Measurements from ENCODE around the gene TDRD9. TPM values are rescaled to one million over a fixed set of nuclear protein-coding genes. Genes with fewer than 3 reads are reported as not detected.

Gene TDRD9
- total RNA-seq, 6 donors from 2014 or later, result 3.1 to 7.9 (median 5.1) TPM

DNA sequence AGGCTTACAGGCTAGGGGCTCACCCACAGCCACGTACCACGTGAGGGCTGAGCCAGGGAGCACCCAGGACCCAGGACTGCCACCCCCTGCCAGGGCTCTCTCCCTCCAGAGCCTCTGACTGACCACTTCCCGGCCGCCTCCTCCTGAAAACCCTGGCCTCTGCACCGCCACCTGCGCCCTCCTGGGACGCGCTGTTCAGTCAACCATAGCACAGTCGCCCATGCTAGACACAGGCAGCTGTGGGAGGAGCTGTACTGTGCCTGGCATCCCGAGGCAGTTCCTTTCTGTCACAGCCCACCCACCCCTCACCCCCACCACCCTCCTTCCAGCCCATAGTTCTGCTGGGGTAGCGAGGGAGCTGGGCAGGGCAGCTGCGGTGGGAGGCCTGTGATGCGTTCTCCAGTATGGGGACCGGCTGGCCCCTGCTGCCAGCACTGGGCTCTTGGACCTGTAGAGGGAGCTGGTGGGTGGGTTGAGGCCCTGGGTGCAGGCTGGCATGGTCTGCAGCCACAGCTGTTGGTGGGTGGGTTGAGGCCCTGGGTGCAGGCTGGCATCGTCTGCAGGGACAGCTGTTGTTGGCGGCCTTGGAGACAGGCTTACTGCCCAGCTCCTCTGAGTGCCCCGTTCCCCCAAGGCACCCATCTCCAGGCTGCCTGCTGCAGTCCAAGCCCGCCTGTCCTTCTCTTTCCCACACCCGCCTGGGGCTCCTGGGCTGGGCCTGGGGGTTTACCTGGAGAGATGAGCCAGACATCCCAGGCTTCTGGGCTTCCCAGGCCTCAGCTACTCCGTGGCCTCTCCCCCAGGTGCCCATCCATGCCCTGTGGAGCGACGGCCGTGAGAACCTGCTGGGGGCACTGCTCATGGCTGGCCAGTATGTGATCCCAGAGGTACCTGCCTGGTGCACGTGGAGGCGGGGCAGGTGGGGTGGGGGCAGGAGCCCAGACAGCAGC is 168.8 kb downstream of the TDRD9 start:
- TF ChIP-seq POLR2A (IDR thresholded peaks at IDR 0.05) (no peak), POLR2AphosphoS5 (IDR thresholded peaks at IDR 0.05) (no peak), EP300 (IDR thresholded peaks at IDR 0.05) (no peak)
- TF ChIP-seq, protein P1, sequence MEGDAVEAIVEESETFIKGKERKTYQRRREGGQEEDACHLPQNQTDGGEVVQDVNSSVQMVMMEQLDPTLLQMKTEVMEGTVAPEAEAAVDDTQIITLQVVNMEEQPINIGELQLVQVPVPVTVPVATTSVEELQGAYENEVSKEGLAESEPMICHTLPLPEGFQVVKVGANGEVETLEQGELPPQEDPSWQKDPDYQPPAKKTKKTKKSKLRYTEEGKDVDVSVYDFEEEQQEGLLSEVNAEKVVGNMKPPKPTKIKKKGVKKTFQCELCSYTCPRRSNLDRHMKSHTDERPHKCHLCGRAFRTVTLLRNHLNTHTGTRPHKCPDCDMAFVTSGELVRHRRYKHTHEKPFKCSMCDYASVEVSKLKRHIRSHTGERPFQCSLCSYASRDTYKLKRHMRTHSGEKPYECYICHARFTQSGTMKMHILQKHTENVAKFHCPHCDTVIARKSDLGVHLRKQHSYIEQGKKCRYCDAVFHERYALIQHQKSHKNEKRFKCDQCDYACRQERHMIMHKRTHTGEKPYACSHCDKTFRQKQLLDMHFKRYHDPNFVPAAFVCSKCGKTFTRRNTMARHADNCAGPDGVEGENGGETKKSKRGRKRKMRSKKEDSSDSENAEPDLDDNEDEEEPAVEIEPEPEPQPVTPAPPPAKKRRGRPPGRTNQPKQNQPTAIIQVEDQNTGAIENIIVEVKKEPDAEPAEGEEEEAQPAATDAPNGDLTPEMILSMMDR (IDR thresholded peaks at IDR 0.05), result no peak
- no peak overlapping the region for H3K27ac ChIP-seq
- H3K9me3 ChIP-seq, result no peaks in the 10 kb centered on the region
- no peak for ATAC-seq (ENCODE audit: low FRiP score in 2 of 2)
- peaks cover 0 to 40% (median 19%) of the 10 kb centered on the region in 4 donors for H3K4me1 ChIP-seq
- H3K36me3 ChIP-seq, result no peaks in the 10 kb centered on the region
- peak in 1 of 2 donors; percentile 72 for DNase-seq
- H3K4me3 ChIP-seq, result no peak overlapping the region
- 77 to 84% methylated on average over 7 to 25 of the region's 25 CpGs for WGBS, 2 donors
- H3K27me3 ChIP-seq, result no peaks in the 10 kb centered on the region

DNA sequence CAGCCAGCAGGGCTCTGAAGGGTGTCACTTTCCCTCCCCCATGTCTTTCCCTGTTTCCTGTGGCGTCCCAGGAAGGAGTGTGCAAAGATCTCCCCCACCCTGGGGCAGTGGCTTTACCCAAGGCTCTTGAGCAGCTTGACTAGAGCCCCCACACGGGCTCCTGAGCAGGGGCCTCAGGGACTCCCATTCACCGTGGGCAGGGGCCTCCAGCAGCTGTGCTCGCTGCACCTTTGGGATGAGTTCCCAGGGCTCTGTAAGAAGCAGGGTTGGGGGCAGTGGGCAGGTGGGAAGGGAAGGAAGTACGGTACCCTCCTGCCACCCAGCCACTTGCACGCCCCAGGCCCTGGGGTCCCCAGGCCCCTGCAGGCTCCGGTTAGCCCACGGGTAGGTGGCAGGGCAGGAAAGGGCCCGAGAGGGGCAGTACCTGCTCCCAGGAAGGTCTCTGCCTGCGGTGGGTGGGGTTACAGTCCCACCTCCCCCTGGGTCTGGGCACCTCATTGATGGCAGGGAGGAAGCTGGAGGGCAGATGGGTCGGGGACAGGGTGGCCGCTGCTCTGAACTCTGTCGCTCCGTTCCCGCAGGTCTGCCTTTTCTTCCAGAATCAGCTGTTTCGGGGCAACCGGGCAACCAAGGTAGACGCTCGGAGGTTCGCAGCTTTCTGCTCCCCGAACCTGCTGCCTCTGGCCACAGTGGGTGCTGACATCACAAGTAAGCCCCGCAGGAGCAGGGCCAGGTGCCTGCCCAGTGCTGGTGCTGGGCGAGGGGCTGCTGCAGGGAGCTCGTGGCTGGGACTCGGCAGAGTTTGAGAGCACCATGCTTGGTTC is 170.2 kb downstream of the TDRD9 start:
- DNase-seq (peak in 1 of 2 donors; percentile 66), ATAC-seq (ENCODE audit: low FRiP score in 2 of 2) (no peak)
- H3K27ac ChIP-seq, result no peak overlapping the region

DNA sequence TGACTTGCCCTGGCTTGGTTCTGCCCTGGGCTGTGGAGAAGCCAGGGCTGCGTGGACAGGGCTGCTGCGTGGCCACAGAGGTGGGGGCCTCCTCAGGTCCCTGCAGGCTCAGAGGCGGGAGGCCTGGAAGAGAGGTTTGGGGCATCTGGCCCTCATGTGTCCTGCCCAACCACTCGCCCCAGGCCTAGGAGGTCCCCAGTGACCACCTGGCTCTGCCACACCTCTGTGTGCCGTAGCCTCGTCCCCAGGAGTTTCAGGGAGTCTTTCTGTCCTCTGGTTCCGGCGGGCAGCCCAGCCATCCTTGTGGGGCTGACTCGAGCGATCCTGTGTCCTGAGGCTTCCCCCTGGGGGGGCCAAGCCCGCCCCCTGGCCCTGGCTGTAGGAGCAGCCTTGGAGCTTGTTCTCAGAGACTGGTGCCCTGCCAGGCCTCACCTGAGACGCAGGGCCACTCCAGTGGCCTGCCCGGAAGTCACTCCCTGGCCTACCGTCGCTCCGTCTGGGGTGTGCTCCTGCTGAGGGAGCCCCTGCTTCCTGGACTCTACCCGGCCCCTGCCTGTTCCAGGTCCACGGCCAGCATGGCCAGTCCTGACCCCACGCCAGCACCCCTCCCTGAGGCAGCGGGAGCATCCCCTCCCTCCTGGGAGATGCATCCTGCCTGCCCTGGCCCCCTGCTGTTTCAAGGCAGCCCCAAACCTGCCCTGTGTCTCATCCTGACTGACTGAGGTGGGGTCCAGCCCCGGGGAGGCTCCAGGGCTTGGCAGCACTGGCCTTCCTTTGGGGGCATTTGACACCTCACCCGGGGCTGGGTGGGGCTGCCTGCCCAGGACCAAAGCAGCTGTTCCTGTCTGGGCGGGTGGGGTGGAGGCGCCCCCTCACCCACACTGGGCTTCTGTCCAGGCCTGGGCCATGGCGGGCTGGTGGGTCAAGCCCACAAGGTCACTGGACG is 171.1 kb downstream of the TDRD9 start:
- H3K27ac ChIP-seq, result no peak overlapping the region
- no peaks in the 10 kb centered on the region for H3K36me3 ChIP-seq

More for the DNA sequence above, 170.2 kb downstream of the TDRD9 start:
- 79 to 87% methylated on average over 9 to 25 of the region's 25 CpGs for WGBS, 2 donors
- Histone ChIP-seq H3K4me3 (no peak overlapping the region), H3K9me3 (no peaks in the 10 kb centered on the region), H3K27me3 (no peaks in the 10 kb centered on the region), H3K36me3 (no peaks in the 10 kb centered on the region), H3K4me1 (peaks cover 0 to 46% (median 25%) of the 10 kb centered on the region in 4 donors)
- TF ChIP-seq EP300 (IDR thresholded peaks at IDR 0.05) (no peak), POLR2A (IDR thresholded peaks at IDR 0.05) (no peak), POLR2AphosphoS5 (IDR thresholded peaks at IDR 0.05) (no peak)
- TF ChIP-seq, protein P1 (IDR thresholded peaks at IDR 0.05), result no peak

More for the DNA sequence above, 171.1 kb downstream of the TDRD9 start:
- WGBS, 2 donors, result 73 to 78% methylated on average over 7 to 20 of the region's 26 CpGs
- H3K4me1 ChIP-seq, result peaks cover 4 to 48% (median 26%) of the 10 kb centered on the region in 4 donors
- H3K27me3 ChIP-seq, result no peaks in the 10 kb centered on the region
- no peak overlapping the region for H3K4me3 ChIP-seq
- TF ChIP-seq POLR2A (IDR thresholded peaks at IDR 0.05), result no peak
- TF ChIP-seq EP300 (IDR thresholded peaks at IDR 0.05), result no peak
- no peak for TF ChIP-seq POLR2AphosphoS5 (IDR thresholded peaks at IDR 0.05)
- TF ChIP-seq, protein P1 (IDR thresholded peaks at IDR 0.05), result no peak
- no peaks in the 10 kb centered on the region for H3K9me3 ChIP-seq
- ATAC-seq (ENCODE audit: low FRiP score in 2 of 2) (no peak), DNase-seq (peak in 1 of 2 donors; percentile 81)
